H1 (cell line): ENCODE results near the gene BABAM1.

Source experiments
- CBX8 ChIP-seq: fragments of 300-800, 300-1000 bp; sonication (generic); IDR thresholded peaks from 2 replicates; pipeline ENCODE4 v1.7.1; 2016; ENCODE audit warnings: low read depth, low read length, borderline replicate concordance
- CTCF ChIP-seq, 3 experiments: IDR thresholded peaks; 1 replicate in 2 of 3; 2 replicates in 1 of 3; pipeline versions ENCODE4 v1.5.1 to v1.6.1; 2011; ENCODE audit warnings: low read length in 3 of 3, mild to moderate bottlenecking in 3 of 3, inconsistent platforms in 2 of 3, low read depth in 1 of 3, moderate library complexity in 1 of 3; ENCODE audit not compliant: insufficient read depth in 1 of 3; ENCODE audit errors: control extremely low read depth in 1 of 3
- FOSL1 ChIP-seq: IDR thresholded peaks from 2 replicates; pipeline ENCODE4 v1.6.1; 2011; ENCODE audit warnings: mild to moderate bottlenecking, low read depth, low read length, moderate library complexity; ENCODE audit not compliant: insufficient read depth
- KDM1A ChIP-seq: fragments of 200-600, 300-600 bp; sonication (generic); IDR thresholded peaks from 2 replicates; pipeline ENCODE4 v1.7.1; 2016; ENCODE audit warnings: mild to moderate bottlenecking, low read length, borderline replicate concordance
- MAFK ChIP-seq: IDR thresholded peaks from 2 replicates; pipeline ENCODE4 v1.6.1; 2012; ENCODE audit warnings: low read depth, mild to moderate bottlenecking, improper control_type of control experiment, low read length
- POLR2AphosphoS5 ChIP-seq: IDR thresholded peaks from 2 replicates; pipeline ENCODE4 v1.6.1; 2011; ENCODE audit warnings: low read depth, low read length
- SRF ChIP-seq: IDR thresholded peaks from 2 replicates; pipeline ENCODE4 v1.6.1; 2011; ENCODE audit warnings: mild to moderate bottlenecking, low read depth, low read length, moderate library complexity

- TF ChIP-seq POLR2AphosphoS5 = peak; percentile 80
- peak; percentile 75 to 87 (median 85) for TF ChIP-seq CTCF (IDR thresholded peaks at IDR 0.05; ENCODE audit: control extremely low read depth in 1 of 3, insufficient read depth in 1 of 3, low read depth in 1 of 3, low read length in 3 of 3)
- TF ChIP-seq MAFK = no peak
- no peak for TF ChIP-seq SRF
- no peak for TF ChIP-seq CBX8
- no peak for TF ChIP-seq FOSL1
- no peak for TF ChIP-seq KDM1A
Measured at GRCh38 chr19:17327654-17328516, 60.6 kb downstream of the BABAM1 start.
